Measurements from ENCODE around the gene SLC52A3.

GRCh38 chr20:754904-755303, 13.4 kb downstream of the SLC52A3 start:
- TF ChIP-seq CTCF (IDR thresholded peaks at IDR 0.05): no peak
- TF ChIP-seq POLR2A (IDR thresholded peaks at IDR 0.05): no peak
- TF ChIP-seq POLR2AphosphoS5 (IDR thresholded peaks at IDR 0.05): no peak
